ENCODE data around the gene PPFIA1.

DNA sequence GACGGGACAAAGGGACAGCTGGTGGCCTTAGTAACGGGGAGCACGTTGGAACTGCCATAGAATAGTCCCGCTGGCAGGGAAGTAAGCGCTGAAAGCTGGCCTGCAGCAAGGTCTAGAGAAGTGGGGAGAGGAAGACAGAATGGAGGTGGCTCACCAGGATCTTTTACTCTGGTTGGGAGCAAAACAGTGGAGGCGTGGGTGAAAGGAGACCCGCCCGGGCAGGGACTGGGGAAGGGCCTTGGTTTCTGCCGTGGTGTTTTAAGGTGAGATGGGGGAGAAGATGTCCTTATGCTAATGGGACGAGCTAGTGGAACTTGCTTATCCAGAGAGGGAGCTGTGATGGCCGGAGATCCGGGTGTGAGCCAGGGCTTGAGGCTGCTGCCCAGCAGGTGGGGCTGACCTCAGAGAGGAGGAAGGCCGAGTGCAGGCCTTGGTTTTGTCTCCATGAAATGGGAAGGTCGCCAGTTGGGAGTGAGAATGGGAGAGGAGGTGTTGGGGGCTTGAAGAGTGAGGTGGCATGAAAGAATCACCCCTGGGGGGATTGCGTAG lies 71.5 kb downstream of the PPFIA1 start:
- TF ChIP-seq, protein P1, sequence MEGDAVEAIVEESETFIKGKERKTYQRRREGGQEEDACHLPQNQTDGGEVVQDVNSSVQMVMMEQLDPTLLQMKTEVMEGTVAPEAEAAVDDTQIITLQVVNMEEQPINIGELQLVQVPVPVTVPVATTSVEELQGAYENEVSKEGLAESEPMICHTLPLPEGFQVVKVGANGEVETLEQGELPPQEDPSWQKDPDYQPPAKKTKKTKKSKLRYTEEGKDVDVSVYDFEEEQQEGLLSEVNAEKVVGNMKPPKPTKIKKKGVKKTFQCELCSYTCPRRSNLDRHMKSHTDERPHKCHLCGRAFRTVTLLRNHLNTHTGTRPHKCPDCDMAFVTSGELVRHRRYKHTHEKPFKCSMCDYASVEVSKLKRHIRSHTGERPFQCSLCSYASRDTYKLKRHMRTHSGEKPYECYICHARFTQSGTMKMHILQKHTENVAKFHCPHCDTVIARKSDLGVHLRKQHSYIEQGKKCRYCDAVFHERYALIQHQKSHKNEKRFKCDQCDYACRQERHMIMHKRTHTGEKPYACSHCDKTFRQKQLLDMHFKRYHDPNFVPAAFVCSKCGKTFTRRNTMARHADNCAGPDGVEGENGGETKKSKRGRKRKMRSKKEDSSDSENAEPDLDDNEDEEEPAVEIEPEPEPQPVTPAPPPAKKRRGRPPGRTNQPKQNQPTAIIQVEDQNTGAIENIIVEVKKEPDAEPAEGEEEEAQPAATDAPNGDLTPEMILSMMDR (IDR thresholded peaks at IDR 0.05) = no peak
- TF ChIP-seq POLR2A (IDR thresholded peaks at IDR 0.05) = no peak
- no peak for TF ChIP-seq EP300 (IDR thresholded peaks at IDR 0.05)

Data from ovary (tissue), 3 donors.